H1 (cell line): ENCODE measurements around the gene SRRT. TPM values are rescaled to one million over a fixed set of nuclear protein-coding genes. Genes with fewer than 3 reads are reported as not detected.

Experiments
- BACH1 ChIP-seq: IDR thresholded peaks from 2 replicates; pipeline ENCODE4 v1.6.1; 2012; ENCODE audit warnings: low read length, improper control_type of control experiment
- CBX5 ChIP-seq: fragments of 300-800, 300-1000 bp; sonication (generic); IDR thresholded peaks from 2 replicates; pipeline ENCODE4 v1.7.1; 2016; ENCODE audit warnings: antibody characterized with exemption, low read length, low read depth
- CEBPB ChIP-seq: IDR thresholded peaks from 2 replicates; pipeline ENCODE4 v1.6.1; 2012; ENCODE audit warnings: low read depth, low read length
- CTBP2 ChIP-seq: IDR thresholded peaks from 2 replicates; pipeline ENCODE4 v1.7.0; 2011; ENCODE audit warnings: borderline replicate concordance, mild to moderate bottlenecking, moderate library complexity, mixed read lengths, low read length; ENCODE audit not compliant: insufficient read depth, insufficient read length
- EGR1 ChIP-seq: IDR thresholded peaks from 2 replicates; pipeline ENCODE4 v1.6.1; 2011; ENCODE audit warnings: low read depth, low read length, borderline replicate concordance
- FOSL1 ChIP-seq: IDR thresholded peaks from 2 replicates; pipeline ENCODE4 v1.6.1; 2011; ENCODE audit warnings: mild to moderate bottlenecking, low read depth, low read length, moderate library complexity; ENCODE audit not compliant: insufficient read depth
- KDM5A ChIP-seq: fragments of 200-600 bp; IDR thresholded peaks from 2 replicates; pipeline ENCODE4 v1.7.1; 2012; ENCODE audit warnings: mild to moderate bottlenecking, low read length, inconsistent platforms, mixed read lengths
- SIX5 ChIP-seq: IDR thresholded peaks from 2 replicates; pipeline ENCODE4 v1.6.1; 2011; ENCODE audit warnings: mild to moderate bottlenecking, low read depth, low read length
- TBP ChIP-seq: IDR thresholded peaks from 2 replicates; pipeline ENCODE4 v1.6.1; 2011; ENCODE audit warnings: low read depth, low read length, improper control_type of control experiment
- polyA plus RNA-seq, 7 experiments: library from polyadenylated mRNA; depleted of rRNA in 3 of 7; stranded (reverse) in 5 of 7; unstranded in 2 of 7; fragments of >200 nt in 5 of 7; fragments of 200-250 nt in 2 of 7; gene quantifications; 1 replicate in 5 of 7; 2 replicates in 1 of 7; 4 replicates in 1 of 7; pipeline versions ENCODE4 v1.2.1 to v1.2.3, GENCODE V29; 2011 to 2013; ENCODE audit warnings: missing spikeins in 2 of 7, mixed read lengths in 2 of 7
- total RNA-seq: library from RNA; stranded (reverse); fragmentation: NEBNext Ultra II Directional; extraction: Animal tissue kit (Norgen Biotek cat#: 25700); gene quantifications from 2 replicates; pipeline ENCODE4 v1.2.1, GENCODE V29; 2021

The SRRT gene
- total and polyA plus RNA-seq, 2 of the 8 experiments (the other 6 are each of a cell fraction or from before 2014, with no cell fraction given) = 66.7 to 237 TPM

GRCh38 chr7:100897772-100898454 lies 23.0 kb downstream of the SRRT start (continued):
- TF ChIP-seq TBP (no peak), SIX5 (no peak), CEBPB (no peak), BACH1 (no peak), KDM5A (no peak), EGR1 (no peak), CBX5 (no peak), CTBP2 (no peak), FOSL1 (no peak)
